Measurements from ENCODE around the gene IL26.

GRCh38 chr12:68162374-68162773 lies 63.2 kb downstream of the IL26 start:
- no peak for TF ChIP-seq CTCF (IDR thresholded peaks at IDR 0.05; ENCODE audit: insufficient read depth, low read length, poor library complexity, severe bottlenecking)
- no peak for TF ChIP-seq EZH2phosphoT487 (conservative IDR thresholded peaks at IDR 0.05; ENCODE audit: low read length)
